Fibroblast of skin of left biceps (primary cell): ENCODE results near the gene PCBP3.

Experiments
- DNase-seq, 2 experiments: peaks; one replicate each; pipeline ENCODE4 v3.0.0-alpha.2; 2013; ENCODE audit warnings: low read depth in 2 of 2

PCBP3 gene

DNA sequence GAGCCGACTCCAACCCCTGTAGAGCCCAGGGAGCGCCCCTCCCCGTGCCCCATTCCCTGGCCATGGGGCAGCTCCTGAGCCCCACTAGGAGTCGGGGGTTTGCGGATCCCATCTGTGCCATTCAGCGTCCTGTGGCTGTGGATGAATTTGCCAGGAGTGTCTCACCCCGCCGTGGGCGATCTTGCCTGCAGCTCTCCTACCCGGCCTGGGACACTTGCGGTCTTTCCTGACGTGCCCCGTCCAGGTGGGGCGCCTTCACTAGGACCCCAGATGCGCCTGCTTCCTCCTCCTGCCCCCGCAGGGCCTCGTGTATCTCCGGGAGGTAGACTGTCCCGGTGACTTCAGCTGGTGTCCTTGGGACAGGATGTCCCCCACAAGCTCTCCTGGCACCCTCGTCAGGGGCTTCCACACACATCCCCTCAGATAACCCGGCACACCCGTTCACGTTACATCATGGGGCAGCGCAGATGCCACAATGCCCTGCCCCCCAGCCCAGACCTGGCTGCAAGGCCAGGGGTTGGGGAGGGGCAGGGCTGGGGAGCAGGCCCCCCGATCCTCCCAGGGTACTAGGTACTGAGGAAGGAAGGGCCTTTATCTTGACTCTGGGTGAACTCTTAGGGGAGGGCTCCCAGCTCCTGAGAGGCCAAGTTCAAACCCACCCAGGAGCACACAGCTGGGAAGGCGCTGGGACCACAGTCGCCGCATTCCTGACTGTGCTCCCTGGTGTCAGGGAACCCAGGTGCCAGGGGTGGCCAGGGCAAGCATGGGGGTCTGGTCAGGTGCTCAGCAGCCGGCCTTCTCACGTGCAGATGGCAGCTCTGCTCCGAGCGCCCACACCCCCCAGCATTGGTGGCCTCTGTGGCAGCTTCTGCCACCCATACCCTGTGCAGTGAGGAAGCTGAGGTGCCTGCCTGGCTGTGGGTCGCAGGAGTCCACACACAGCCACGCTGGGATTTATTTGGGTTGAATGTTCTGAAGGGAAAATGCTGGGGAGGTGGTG lies 284.6 kb downstream of the PCBP3 start:
- DNase-seq = no peak

DNA sequence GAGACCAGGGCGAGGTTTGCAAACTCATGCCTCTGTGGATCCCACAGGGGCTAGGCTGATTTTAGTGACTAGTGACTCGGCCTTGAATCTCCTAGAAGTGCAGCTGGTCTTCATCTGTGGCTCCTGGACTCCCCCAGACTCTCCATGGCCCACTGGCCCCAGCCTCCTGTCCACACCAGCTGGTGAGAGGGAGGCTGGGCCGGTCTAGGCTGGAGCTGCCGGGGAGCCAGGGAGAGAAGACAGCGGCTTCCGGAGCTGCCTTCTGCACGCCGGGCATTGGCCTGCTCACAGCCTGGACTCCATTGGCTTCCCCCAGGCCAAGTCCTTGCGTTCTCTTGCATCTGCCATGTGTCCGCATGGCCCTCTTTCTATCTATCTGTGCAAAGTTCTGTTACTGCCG lies 285.9 kb downstream of the PCBP3 start:
- no peak for DNase-seq

DNA sequence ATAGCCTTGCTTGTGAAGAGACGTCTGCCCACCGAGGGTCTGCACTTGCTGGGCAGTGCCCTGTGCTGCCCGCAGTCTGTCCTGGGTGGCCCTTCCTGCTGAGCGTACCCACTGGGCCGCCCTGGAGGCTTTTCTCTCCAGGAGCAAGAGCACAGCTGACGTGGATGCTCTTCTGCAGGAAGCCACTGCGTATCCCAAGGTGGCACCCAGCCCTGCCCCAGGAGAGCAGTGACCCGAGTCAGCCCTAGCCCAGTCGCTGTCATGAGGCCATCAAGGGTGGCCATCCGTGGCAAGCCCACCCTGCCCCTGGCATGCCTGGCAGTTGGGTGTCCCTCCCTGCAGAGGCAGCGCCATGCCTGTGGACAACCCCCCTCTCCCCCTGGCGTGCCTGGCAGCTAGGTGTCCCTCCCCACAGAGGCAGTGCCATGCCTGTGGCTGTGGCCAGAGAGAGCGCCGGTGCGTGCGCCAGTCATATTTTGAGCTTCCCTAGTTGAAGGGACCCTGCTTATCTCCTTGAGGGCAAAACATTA lies 286.8 kb downstream of the PCBP3 start:
- no peak for DNase-seq

DNA sequence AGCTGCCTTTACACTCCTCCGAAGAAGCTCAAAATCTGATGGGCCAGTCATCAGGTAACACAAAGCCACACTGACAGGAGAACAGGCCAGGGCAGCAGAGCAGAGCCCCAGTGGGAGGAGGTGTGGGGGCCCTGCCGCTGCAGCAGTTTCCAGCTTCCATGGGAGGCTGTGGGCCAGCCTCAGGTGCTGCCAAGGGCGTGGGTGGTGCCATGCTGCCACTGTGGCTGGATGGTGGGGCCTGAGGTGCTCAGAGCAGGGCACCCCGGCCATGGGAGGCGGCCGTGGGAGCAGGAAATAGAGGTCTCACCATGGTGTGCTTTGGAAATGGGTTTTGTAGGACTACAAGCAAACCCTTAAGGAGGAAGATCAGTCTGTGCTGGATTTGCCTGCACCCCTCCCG lies 287.3 kb downstream of the PCBP3 start:
- no peak for DNase-seq

DNA sequence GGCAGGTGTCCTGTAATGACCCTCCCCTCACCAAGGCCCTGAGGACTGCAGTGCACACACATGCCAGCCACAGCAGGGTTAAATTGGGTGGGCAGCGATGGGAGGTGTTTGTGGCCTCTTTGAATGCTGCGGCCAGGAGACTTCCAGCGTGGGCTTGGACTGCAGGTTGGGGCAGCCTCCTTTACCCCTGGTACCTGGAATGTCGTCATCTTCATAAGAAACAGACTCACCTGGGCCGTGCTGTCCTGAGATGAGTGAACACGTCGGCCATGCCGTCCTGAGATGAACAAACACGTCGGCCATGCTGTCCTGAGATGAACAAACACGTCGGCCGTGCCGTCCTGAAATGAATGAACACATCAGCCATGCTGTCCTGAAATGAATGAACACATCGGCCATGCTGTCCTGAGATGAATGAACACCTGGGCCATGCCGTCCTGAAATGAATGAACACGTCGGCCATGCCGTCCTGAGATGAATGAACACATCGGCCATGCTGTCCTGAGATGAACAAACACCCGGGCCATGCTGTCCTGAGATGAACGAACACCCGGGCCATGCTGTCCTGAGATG lies 288.0 kb downstream of the PCBP3 start:
- no peak for DNase-seq

DNA sequence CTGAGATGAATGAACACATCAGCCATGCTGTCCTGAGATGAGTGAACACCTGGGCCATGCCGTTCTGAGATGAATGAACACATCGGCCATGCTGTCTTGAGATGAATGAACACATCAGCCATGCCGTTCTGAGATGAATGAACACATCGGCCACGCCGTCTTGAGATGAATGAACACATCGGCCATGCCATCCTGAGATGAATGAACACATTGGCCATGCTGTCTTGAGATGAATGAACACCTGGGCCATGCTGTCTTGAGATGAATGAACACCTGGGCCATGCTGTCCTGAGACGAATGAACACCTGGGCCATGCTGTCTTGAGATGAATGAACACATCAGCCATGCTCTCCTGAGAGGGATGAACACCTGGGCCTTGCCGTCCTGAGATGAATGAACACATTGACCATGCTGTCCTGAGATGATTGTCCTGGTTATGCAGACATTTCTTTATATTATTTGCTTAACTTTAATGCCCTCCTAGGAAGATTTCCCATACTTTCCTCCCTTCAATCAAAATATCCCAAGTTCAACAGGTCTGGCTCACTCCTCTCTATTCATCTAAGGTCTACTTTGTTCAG lies 289.5 kb downstream of the PCBP3 start:
- no peak for DNase-seq

DNA sequence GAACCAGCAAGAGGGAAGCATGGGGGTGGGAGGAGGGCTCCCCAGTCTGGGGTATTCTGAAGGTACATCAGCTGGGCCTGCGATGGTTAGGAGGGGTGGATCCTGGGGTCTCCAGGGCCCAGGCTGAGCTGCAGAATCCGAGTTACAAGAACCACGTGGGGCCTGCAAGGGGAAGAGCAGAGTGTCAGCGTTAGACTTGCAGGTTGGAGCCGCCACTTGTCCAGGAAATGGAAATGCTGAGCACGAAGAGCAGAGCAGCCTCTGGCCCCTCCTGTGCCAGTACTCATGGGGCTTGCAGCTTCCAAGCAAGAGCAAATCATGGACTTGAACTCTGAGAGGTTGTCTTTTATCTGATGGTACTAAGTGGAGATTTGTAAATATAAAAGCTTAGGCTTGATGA lies 290.6 kb downstream of the PCBP3 start:
- no peak for DNase-seq

DNA sequence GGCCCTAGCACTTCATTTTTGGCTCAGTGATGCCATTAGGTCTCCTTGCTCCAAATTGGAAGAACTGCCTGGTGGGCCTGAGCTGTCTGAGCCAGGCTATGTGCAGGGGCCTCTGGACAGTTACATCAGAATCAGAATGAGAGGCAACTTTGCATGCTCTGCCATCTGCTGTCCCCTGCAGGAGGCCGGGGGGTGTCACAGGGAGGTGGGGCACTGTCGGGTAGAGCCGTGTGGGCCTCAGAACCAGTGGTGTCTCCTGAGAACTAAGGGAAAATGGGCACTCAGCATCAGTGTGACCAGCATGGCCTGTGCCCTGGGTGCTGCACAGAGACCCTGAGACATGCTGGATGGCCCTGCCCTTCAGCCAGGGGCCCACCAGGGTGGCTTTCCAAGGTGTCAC lies 291.0 kb downstream of the PCBP3 start:
- DNase-seq = no peak

DNA sequence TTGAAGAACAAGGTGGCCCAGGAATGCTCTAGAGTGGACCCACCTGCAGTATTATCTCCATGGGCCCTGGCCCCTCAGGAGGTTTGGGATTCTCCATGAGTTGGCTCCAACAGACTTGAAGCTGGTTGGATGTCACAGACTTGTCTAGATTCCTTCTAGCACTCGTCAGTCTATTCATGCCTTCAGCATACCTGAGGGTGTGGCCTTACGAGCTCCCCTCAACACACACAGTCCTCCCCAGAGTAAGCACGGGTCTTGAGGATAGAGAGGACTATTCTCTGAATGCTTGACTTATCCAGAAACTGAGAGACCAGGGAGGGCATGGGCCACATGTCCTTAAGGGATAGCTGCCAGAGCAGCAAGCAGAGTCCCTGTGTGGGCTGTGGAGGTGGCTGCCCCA lies 292.1 kb downstream of the PCBP3 start:
- no peak for DNase-seq

DNA sequence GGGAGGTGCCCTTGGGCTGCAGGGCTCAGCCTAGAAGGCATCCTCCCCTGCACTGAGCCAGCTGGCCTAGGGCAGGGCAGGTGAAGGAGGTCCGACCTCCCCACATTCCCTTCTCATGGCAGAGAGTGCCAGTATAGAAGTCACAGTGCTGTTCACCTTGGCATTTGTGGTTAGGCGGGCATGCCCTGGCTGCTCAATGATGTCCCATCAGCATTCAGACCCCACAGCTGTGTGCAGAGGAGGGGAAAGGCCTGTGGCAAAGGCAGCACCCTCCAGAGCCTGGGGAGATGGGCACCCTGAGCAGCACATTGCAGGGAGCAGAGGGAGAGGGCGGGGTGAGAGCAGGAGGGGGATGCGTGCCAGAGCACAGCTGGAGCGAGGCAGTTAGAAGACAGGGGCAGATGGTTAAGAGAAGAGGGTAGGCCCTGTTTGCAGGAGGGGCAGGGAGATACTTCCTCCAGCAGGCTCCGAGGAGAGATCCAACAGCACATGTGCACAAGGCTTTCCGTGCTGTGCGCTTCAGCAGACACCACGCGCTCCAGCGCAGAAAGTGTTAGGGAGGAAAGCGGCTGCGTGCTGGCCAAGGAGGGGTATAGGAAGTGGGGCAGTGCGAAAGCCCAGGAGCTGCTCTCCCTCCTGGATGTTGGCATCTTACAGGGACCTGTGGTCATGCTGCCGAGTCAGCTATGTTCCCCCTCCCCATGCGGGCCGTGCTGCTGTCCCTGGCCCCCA lies 294.4 kb downstream of the PCBP3 start:
- no peak for DNase-seq

DNA sequence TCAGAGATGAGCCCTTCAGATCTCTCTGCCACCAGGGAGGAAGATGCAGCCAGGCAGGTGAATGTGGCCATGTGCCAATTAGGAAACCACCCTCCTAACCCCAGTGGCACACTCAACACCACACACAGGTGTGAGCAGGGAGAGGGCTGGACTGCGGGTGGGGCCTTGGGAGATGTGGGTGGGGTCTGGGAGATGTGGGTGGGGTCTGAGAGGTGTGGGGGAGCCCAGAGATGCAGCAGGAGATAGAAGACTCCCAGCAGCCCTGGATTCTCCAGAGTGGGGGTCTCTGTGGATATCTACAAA lies 294.9 kb downstream of the PCBP3 start:
- DNase-seq = no peak

DNA sequence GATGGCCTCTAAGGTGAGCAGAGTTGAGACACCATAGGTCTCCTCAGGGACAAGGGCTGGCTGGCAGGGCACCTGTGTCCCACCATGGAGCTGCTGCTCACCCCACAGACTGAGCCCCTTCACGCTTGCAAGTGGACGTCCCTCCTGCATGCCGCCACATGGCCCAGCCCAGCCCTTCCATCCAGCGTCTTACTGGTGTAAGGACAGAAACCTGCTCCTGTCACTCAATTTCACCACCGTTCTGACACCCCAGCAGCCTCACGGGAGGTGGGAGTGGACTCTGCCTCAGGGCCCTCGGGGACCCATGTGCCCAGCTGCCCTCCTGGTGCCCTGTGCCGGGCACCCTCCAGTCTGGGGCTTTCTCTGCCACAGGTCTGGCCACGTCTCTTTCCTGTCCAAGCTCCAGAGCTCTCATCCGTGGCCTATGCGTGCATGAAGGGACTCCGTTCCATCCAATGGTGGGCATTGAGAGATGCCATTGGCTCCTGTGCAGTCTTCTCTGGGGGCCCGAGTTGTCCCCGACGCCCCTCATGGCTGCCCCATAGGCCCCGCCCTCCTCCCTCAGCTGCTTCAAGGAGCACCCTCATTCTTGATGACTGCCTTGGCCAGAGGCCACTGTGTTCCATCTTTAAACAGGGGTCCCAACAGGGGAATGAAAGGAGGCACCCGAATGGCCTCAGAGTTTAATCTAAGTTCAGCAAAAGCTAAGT lies 295.4 kb downstream of the PCBP3 start:
- no peak for DNase-seq

DNA sequence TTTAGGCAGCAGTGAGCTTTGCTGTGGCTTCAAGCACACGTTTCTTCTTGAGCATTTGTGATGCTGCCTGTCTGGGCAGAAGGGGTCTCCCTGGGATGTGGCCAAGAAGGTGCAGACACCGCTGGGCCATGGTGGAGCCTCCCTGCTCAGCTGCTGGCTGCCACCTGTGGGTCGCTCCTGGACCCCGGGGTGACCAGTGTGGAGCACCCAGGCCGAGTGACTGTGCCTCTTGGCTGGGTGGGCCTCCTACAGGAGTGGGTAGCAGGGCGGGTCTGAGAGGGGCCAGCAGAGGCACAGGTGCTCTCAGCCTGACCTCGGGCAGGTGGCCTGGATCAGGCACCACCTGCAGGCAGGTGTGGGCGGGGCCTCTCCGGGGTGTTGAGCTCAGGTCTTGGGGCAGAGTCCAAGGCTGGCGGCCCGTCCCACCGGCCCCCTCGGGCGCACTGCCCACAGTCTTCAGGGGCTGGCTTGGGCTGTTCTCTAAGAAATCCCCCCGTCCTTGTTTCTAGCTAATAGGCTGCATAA lies 296.1 kb downstream of the PCBP3 start:
- no peak for DNase-seq

DNA sequence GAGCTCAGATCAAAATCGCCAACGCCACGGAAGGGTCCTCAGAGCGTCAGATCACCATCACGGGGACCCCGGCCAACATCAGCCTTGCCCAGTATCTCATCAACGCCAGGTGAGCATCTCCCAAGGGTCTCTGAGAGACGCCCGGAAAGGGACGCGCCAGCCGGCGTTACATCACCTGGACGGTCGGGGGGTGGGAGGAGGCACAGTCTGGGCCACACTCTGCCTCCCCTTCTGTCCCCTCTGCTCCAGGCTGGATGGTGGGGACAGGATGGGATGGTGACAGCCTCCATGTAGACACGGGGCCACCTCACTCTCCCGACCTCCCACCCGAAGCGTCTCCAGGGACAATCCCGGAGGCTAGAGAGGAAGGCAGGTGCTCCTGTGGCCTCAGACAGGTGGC lies 296.6 kb downstream of the PCBP3 start:
- DNase-seq = no peak

DNA sequence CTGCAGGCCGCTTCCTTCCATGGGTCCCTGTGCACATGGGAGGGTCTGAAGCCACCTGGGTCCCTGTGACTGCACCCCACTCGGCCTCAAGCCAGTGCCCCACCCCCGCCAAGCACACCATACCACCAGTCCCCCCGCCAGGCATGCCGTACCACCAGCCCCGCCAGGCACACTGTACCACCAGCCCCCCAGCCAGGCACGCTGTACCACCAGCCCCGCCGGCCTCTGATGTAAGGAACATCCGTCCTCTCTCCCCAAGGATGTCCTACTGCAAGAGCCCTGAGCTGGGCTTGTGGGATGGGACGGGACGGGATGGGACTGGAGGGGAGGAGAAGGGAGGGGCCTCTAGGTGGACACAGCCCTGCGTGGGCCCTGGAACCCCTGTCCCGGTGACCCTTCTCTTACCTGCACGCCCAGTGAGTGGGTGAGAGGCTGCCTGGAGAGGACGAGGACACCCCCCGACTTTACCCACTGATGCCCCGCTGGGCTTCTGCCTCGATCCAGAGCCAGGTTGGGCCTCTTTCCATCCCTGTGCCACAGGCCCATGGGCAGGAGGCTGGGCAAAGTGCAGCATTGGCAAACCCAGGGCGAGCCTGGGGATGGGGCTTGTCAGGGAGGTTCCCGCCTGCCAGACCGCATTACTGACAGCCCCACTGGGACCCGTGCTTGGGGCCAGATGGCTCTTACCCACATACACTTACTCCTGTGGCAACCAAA lies 297.3 kb downstream of the PCBP3 start:
- no peak for DNase-seq

DNA sequence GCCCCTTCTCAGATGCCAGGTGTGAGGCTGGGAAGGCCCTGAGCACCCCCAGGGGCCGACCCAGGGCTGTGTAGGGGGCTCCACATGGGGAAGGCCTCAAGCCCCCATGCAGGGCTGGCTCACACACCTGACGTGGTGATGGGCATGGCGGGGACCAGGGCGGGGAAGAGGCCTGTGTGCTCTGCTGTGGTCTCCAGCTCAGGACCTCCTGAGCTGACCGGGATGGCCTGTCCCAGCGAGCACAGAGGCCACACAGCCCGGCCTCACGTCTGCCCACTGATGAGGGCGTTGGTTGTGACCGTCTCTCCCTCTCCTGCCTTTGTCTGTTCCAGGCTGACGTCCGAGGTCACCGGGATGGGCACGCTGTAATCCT lies 297.8 kb downstream of the PCBP3 start:
- no peak for DNase-seq

DNA sequence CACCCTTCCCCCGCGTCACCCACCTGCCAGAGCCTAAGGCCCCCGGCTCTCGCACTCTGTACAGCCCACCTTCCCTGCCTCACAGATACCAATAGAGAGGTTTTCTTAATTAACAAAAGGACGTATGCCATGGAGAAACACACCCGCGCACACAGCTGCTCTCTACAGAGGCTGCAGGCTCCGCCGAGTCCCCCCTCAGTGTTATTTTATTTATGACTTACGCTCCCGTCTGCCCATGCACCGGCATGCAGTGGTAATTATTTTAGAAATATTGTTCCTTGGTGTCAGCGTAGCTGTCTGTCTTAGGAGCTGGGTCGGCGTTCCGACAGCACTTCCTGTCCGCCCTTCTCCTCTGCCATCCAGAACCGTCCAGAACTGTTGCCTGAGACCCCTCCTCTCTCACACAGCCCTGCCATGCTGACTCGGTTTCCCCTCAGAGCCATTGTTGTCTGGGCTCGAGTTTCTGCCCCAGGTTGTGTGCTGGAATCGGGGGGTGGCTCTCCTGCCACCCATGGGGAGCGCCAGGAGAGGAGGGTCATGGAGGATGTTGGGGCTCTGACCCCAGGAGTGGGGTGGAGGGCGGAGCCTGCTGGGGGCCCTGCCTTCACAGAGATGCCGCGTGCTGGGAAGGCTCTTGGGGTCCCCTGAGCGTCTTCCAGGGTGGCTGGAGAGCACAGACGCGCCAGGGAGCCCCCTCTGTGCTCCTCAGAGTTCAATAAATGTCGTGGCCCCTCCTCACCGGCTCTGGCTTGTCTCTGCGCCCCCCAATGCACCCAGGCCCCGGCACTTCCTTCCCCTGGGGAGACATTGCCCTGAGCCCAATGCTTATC lies 298.4 kb downstream of the PCBP3 start:
- no peak for DNase-seq

DNA sequence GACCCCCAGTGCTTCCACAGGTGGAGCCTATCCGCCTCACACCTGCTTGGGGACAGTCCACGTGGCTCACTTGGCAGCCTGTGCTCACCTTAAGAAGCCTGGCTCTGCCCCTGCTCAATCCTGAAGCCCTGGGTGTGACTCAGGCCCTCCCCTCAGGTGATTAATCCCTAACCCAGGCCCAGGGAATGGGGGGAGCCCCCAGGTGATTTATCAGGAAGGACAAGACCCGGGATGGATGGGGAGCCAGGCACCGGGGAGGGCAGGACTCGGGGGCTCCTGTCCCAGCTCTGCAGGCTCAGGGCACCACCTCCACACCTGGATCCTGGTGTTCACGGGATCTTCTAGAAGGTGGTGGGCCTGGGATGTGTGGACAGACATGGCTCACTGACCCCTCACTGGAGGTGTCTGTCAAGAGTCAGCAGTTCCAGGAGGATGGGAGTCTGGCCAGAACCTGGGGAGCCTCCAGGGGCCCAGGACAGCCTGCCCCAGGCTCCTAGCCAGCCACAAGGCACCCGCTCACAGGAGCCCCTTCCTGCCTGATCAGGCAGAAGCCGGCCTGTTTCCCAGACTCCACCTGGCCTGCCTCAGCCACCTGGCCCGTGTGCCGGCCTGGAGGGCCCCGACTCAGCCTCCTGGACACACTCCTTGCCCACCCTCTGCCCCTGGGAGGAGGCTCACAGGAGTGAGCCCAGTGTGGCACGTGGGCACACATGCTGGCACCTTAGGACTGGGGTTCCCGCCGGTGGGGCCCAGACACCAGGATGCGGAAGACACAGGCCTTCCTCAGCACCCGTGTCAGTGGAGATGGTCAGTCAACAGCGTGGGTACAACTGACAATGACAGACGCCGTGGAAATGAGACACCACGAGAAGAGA lies 299.5 kb downstream of the PCBP3 start:
- no peak for DNase-seq
